Measurements from ENCODE around the gene ABHD12. TPM values are rescaled to one million over a fixed set of nuclear protein-coding genes. Genes with fewer than 3 reads are reported as not detected.

Gene ABHD12
- total RNA-seq, 1 donor from 2014 or later, result 32.9 TPM

DNA sequence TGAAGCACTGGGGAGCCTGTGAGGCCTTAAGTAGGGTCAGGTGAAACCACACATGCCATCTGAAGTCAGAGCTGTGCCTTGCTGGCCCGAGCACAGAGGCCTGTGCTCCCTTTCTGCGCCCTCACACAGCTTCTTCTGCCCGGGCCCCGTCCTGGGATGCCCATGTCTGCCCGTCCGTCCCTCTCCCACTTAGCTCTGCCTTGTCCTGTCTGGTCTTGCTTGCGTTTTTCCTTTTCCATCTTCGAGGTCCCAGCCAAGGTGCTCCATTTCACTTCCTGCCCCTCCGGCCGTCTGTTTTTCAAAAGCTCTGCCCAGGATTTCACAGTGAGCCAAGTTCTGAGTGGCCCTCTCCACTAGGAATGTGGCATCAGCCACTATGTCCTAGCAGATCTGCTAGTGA, 97.1 kb downstream of the ABHD12 start:
- intact Hi-C loops (cut with micrococcal nuclease), result no loop called here

DNA sequence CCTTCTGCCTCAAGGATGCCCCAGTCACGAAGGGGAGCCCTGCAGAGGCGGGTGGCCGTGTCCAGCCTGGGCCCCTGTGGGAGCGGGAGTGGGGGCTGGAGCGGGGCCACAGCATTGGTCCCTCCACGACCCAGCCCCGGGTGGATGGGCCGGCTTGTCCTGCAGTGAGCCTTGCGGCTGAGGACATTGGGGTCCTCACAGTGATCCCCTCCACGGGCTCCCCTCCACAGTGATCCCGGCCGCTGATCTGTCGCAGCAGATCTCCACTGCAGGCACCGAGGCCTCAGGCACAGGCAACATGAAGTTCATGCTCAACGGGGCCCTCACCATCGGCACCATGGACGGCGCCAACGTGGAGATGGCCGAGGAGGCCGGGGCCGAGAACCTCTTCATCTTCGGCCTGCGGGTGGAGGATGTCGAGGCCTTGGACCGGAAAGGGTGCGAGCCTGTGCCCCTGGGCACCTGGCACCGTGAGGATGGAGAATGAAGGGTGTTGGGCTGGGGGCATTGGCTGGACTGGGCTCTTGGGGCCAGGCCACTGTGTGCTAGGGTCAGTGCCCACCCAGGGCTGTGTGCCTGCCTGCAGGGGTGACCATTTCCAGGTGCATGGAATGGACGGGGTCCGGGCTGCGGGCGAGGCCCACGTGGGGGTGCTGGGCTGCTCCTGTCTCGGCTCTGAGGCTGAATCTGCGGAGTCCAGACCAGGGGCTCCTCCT, 98.3 kb downstream of the ABHD12 start:
- intact Hi-C loops (cut with micrococcal nuclease), result no loop called here

DNA sequence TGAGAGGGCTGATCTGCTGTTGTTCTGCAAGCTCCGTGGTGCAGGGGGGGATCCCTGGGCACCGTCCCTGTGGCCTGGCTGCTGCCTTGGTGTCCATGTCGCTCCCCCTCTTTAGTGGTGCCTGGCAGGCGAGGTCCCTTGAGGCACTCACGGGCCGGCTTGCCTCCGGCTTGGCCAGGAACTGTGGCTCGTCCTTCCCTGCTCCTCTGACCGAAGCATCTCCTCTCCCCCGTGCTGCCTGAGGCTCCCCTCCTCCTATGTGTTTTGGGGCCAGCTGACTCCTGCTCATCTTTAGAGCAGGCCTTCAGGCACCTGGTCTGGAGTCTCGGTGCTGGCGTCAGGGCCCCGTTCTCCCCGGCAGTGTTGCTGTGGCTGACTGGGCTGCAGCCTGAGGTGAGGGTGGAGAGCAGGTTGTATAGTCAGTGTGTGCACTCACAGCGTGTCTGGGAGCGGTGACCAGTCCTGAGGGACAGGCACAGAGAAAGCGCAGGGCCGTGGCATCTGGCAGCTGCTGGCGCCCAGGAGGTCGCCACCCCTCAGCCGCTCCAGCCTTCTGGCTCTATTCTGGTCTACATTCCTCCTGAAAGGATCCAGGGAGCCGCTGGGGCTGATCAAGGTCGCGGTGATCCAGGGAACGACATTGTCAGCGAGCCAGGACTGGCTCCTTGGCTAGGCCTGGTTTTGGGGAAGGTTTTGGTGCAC, 99.1 kb downstream of the ABHD12 start:
- intact Hi-C loops (cut with micrococcal nuclease), result no loop called here

DNA sequence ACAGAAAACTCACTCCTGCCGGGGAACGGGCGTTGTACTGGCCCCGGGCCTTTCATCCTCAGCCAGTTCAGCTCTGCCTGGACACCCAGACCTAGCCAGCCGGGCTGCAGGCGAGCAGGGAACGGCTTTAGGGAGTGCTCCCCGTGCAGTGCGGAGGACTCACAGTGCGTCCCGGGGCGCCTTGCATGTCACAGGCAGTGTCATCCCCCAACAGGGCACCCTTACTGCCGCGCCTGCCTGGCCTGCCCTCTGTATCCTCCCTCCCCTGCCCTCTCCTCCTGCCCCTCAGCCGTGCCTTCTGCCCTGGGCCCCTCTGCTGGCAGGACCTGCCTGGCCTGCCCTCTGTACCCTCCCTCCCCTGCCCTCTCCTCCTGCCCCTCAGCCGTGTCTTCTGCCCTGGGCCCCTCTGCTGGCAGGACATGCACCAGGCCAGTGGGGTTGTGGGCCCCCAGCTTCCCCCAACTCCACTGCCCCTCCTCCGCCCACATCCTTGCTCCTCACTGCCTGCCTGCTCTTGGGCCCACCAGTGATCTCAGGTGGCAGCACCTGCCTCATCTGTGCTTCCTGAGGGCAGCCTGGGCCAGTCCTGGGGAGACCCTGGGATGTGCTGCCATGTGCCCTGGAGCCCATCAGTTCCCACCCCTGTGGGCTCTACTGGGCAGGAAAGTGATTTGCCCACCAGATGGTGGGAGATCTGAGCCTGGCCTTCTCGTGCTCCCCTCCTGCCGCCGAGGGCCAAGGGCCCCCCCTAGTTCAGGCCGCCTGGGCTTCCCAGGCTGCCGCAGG, 99.8 kb downstream of the ABHD12 start:
- intact Hi-C loops (cut with micrococcal nuclease), result no loop called here

DNA sequence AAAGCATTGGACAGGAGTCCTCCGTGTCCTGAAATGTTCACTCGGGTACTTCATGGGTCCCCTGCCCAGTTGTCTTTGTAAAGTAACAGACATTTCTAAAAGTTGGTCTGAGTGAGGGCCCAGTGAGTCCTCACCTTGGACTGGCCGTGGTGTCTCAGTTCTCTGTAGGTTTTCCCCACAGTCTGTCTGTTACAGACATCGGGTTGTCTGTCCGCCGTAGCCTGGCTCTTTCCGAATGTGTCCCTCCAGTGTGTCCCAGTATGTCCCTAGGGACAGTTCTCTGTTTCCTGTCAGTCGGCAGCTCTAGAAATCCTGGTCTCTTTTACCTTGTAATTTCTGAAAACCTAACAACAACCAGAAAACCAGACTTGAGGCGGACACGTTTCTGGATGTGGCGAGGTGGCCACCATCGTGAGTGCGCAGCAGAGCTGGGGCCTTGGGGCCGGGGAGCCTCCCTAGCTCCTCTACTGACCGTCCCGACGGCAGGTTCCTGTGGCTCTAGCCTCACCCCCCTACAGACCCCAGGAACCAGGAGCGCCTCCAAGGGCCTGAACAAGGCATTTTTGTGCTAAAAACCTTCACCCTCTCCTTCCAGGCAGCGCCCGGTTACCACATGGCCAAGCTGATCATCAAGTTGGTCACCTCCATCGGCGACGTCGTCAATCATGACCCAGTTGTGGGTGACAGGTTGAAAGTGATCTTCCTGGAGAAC, 100.6 kb downstream of the ABHD12 start:
- intact Hi-C loops (cut with micrococcal nuclease), result no loop called here

DNA sequence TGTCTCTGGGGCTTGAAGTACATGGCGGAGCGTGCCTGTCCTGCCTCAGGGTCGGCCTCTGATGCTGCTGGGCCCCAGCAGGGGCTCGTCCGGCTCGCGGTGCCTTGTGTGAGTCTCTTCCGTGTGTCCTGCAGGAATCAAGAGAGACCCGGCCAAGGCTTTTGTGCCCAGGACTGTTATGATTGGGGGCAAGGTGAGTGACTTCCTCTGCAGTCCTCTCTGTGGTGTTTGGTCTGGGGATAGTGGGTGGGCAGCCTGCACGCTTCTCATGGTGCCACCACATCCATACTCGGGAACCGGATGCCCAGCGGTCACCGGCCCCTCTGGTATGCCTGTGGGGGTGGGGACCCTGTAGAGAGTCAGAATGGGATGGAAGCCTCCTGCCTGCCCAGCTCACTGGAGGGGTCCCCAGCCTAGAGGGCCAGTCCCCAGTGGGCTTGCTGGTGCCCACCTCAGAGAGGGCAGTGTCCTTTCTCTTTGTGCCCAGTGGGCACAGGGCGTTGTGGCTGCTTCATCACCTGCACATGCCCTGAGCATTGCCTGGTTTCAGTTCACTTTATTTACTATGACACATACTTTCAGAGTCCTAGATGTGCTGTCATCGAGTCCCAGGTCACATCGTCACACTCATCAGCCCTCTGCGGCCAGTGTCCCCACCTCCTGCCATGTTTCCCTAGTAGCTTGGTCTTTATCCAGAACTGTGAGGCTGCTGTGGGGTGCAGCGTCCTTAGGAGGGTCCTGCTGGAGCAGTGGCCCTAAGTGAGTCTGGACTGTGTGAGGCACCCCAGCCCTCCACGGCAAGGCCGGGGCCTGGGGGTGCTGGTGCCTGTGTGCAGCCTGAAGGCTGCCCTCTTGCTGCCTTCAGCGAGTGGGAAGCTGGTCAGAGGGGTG, 102.1 kb downstream of the ABHD12 start:
- intact Hi-C loops (cut with micrococcal nuclease), result no loop called here

DNA sequence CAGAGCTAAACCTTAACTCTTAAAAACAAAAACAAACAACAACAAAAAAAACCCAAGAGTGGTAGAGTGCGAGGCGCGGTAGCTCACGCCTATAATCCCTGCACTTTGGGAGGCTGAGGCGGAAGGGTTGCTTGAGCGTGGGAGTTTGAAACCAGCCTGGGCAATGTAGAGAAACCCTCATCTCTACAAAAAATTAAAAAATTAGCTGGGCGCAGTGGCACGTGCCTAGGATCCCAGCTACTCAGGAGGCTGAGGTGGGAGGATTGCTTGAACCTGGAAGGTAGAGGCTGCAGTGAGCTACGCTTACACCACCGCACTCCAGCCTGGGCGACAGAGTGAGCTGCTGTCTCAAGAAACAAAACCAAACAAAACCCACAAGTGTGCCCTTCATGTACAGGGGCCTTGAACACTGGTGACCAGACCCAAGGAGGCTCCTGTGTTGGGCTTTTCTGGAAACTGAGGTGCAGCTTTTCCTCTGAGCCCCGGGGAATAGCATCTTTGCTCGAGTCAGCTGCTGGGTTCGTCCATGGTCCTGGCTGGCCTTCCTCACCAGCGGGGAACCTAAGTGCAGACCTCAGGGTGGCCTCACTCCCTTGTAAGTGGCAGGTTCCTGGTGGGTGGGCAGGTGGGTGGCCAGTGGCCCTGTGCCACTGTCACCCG, 102.9 kb downstream of the ABHD12 start:
- intact Hi-C loops (cut with micrococcal nuclease), result no loop called here

DNA sequence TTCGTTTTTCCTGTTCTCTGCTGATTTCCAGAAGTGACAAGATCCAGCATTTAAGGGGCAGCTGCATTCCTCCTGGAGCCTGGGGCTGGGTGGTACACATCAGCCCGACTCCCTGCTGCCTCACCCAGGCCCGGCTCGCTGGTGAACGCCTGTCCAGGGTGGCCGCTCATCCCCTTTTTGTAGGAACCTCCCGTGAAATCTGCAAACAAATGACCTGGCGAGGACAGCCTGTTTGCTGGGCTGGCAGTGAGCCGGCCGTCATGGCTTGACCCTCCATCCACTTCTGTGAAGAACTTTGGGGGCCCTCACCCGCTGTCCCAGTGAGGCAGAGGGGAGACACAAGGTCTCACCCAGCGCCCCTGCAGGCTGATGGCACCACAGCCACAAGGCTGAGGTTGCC, 103.7 kb downstream of the ABHD12 start:
- intact Hi-C loops (cut with micrococcal nuclease), result no loop called here

DNA sequence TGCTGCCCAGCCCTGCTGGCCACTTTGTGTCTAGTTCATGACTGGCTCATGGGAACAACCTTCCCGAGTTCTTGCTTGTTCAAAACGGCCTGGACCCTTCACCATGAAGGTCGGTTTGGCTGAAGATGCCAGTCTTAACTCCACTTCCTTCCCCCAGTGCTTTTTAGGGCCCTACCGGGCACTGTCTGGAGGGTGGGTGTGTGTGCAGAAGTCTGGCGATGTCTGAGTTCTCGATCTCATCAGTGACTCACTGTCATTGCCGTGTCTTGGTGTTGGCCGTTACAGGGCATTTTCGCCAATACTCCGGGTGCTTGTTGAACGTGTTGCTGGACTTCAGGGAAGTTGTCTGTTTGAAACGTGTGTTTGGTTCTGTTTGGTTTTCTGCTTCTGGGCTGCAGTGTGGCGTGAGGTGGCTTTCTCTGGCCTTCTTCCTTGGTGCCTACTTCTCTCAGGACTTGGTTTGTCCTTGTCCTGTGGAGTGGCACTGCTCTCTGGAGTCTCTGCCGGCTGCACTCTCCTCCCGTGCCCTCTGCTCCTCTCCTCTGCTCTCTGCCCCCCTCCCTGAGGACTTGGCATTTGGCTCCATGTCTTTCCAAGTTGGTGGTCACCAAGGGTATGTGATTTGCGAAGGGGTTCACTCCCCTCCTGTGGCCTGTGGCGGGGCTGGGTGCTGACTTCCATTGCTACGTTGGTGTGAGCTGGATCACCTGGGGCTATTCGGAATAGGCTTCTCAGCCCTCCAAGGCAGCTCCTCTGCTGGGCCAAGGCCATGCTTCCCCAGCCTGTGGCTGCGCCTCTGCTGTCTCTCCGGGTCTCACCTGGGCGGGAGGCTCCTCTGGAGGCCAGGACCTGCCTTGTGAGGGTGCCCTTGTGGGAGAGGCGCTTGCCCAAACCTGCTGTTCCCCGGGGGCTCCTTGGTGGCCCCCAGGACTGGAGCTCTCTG, 104.5 kb downstream of the ABHD12 start:
- intact Hi-C loops (cut with micrococcal nuclease), result no loop called here

DNA sequence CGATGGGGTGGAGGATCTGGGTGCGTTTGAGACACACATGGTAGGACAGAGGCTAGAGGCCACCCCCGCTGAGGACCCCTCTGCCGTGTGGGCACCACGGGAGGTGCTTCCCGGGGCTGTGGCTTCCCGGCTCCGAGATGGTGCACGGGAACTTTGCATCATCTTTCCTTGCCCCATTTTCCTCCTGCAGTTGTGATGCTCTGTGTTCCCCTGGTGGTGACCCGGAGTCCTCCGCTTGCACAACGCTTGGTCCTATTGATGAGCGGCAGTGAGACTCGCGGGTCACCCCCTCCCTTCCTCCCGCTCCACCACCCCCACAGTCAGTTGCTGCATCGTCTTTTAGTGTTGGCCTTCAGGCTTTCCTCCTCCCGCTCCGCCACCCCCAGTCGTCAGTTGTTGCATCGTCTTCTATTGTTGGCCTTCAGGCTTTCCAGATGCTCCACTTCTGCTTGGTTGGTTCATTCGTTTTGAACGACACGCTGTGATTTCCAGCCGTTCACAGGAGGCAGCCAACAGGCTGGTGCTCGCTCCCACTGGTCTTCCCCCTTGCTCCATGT, 105.5 kb downstream of the ABHD12 start:
- intact Hi-C loops (cut with micrococcal nuclease), result no loop called here

DNA sequence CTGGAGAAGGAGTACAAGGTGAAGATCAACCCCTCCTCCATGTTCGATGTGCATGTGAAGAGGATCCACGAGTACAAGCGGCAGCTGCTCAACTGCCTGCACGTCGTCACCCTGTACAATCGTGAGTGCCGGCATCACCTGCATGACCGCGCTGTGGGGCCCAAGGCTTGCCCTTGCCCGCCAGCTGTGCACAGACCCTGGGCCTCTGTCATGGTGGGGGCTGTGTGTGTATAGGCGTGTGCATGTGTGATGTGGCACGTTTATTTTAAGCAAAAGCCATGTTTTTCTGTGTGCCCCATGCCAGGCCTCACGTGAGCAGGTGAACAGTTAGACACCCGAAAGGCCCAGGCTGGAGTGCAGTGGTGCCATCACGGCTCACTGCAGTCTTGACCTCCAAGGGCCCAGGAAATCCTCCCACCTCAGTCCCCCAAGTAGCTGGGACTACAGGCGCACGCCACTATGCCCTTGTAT, 106.5 kb downstream of the ABHD12 start:
- intact Hi-C loops (cut with micrococcal nuclease), result no loop called here

DNA sequence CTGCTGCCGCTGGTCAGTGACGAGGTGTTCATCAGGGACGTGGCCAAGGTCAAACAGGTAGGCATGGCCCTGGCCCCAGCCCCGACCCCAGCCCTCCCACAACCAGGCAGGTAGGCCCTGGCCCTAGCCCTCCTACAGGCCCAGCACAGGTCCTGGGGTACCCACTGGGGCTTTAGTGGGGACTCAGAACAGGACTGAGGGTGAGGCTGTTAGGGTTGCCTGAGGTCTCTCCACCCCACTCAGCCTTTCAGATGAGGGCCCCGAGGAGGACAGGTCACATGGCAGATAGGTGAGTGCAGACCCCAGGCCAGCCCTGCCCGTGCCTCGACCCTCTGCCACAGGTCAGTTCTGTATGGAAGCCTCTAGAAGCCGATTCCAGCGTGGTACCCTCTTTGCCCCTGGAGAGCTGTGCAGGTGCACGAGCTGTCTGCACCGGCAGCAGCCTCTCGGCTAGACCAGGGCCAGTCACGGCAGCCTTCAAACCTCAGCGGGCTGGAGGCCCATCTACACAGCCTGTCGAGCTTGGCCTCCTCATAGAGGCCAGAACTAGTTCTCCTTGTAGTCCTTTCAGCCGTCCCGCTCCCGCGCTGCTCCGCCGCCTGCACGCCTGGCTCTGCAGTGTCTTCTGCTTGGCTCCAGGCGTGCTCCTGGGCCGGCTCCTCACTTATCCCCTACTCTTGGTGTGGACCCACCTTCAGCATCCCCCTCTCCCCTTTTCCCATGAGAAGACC, 107.2 kb downstream of the ABHD12 start:
- intact Hi-C loops (cut with micrococcal nuclease), result no loop called here

DNA sequence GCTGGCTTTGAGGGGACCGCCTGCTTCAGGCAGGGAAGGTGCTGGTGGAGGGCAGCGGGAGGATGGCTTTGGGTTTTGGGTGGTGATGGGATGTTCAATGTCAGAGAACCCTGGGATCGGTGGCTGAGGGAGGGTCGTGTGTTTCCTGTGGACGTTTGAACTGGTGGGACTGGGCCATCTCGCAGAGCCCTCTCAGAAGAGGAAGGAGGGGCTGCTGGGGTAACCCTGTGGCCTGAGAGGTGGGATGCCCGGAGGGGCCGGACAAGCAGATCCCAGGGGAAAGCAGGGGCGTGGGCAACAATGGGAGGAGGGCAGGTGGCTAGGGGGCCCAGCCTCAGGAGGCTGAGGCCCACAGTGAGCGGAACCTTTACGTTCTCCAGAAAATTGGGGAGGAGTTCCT, 107.8 kb downstream of the ABHD12 start:
- intact Hi-C loops (cut with micrococcal nuclease), result no loop called here

DNA sequence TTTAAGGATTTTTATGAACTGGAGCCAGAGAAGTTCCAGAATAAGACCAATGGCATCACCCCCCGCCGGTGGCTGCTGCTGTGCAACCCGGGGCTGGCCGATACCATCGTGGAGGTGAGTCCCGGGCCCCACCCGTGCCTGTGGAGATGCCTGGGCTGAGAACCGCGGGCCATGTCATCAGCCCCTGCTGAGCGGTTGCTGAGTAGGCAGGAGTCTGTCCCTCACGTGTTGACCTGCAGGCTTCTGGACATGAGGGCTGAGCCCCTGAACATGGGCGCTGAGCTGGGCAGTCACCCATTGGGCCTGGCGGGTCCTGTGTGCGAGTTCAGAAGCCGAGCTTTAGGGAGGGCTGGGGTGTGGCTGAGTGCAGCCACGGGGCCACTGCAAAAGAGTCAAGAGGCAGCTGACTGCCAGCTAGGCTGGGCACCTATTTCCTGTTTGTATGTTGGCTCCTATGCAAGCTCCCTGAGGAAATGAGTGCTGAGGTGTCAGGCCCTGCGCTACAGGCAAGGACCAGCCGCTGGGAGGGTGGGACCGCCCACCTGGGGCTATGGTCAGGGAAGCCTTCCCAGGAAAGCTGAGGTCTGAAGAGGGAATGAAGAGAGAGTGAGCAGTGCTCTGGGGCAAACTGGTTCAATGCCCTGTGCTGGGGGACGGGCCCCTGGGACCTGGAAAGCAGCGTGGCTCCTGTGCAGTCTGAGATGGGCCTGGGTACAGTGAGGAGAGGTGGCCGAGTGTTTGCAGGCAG, 108.4 kb downstream of the ABHD12 start:
- intact Hi-C loops (cut with micrococcal nuclease), result no loop called here

DNA sequence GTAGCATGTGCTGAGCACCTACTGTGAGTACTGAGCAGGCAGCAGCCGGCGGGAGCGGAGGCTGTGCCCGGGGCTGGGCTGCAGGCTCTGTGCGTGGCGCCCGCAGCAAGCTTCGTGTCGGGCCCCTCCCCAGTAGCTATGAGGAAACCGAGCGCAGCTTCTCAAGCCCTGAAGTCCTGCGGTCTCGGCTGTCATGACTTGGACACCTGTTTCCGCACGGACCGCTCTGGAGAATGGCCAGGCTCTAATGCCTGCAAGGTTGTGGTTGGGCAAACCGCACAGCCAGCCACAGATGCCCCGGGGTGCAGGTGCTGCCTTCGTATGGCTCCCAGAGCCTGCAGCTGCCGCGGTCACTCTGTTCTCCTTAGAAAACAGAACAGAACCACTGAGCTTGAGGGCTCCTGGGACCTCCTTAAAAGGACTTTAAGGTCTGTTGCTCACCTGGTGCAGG, 109.1 kb downstream of the ABHD12 start:
- intact Hi-C loops (cut with micrococcal nuclease), result no loop called here

DNA sequence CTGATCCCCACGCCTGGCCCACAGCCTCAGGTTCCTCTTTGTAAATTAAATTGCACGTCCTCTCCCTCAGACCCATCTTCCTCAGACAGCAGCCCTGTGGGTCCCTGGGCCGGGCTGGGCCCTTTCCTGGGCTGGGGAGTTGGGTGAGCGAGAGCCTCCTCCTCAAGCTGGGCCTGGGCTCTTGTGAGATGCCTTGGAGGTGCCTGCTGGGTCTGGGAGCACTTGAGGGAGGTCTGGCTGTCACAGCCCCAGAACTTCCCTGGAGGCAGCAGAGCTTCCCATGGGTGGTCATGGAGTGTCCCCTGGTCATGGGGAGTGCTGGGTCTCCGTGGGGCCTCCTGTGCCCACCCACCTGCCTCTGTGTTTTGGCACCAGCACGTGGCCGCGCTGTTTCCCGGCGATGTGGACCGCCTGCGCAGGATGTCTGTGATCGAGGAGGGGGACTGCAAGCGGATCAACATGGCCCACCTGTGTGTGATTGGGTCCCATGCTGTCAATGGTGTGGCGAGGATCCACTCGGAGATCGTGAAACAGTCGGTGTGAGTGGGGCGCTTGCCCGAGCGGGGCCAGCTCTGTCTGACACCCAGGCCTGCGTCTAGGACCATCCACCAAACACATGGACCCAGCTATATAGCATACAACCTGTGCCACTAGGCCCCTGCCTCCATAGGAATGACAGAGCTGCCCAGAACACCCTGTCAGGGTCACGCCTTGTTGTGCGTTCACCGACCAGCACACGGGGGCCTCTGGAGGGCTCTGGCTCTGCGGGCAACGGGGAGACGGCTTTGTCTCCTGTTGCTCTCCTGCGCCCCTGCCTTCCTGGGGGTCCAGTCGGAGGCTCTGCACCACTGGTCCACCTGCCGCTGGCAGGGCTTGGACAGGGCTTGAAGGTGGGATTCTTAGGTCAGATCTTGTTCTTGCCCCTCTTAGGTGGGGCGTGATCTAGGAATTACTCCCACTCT, 109.8 kb downstream of the ABHD12 start:
- intact Hi-C loops (cut with micrococcal nuclease), result no loop called here
